NCI-H1092 (cell line): ENCODE data around the gene OR2V2.
"Not testable (repeated sequence)": the region's sequence is repeated elsewhere in the genome, so short reads cannot be mapped to it uniquely, and the experiment has no call there.

Source experiments
- DNase-seq: peaks from one replicate; lab custom pipeline; 2025; lab: John Stamatoyannopoulos, UW

OR2V2 gene

DNA sequence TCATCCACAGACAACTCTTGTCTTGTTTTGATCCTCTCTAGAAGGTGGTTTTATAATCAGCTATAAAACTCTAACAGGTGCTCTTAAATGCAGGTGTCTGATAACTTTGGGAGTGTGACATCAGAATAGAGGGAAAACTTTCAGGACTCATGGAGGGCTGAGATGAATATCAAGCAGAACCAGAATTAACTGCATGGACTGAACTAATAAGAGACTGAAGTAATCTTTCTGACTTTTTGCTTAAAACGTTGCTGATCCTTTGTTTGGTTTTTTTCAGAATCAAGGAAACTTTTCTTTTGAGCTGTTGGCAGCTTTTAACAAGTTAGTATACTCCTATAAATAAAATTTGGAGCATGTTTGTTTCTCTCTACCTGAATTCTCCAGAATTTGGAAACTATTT is 2.3 kb upstream of the OR2V2 start:
- no peak for DNase-seq

DNA sequence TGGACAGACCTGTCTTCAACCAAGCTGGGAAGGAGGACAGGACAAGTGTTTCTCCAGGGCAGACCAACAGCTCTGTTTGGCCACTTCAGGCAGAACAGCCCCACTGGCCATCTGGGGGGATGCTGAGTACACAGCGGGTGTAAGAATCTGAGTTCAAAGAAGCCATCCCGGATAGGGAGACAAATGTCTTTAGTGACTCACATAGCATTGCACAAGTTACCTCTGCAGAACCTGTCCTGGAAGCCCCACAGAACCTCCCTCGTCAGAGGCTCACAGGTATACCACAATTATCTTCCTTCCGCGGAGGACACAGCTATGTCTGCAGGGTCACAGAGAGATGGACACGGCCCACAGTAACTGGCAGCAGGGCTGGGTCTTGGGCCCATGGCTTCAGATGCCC is 2.0 kb downstream of the OR2V2 start:
- DNase-seq, result no peak

DNA sequence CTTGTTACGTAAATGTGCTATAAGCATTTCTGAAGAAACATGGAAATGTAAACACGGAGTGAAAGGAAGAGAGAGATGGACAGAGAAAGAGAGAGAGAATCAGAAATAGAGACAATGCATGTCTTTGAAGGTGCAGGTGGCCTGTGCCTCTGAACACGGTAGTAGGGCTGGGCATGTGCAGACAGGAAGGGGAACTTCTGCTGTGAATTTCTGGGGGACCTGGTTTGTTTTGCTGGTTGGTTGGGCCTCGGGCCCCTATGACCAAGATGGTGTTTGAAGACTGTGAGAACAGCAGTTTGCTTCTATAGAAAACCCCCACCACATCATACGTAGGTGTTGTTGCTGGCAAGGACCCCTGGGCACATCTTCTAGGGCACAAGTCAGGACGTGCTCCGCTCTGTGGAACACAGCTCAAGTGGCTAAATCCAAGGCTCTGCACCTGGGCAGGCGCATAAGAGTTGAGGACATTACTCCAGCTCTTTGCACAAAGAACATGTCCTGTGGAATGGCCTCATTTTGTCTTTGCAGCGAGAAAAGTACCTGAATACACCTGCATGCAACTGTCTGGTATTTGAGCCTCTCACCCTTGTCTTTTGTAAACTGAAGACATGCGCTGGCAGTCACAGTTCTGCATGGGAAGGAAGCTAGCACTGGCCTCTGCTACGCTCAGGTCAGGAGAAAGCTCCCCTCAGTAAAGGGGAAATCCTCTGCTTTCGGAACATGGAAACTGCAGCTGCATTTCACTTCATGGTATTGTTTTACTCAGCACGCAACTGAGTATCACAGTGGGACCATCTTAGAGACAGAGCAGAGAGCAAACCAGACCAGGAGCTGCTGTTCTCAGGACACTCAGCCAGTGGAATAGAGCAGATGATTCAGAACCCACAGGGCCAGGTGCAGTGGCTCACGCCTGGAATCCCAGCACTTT is 2.7 kb downstream of the OR2V2 start:
- DNase-seq, result no peak

DNA sequence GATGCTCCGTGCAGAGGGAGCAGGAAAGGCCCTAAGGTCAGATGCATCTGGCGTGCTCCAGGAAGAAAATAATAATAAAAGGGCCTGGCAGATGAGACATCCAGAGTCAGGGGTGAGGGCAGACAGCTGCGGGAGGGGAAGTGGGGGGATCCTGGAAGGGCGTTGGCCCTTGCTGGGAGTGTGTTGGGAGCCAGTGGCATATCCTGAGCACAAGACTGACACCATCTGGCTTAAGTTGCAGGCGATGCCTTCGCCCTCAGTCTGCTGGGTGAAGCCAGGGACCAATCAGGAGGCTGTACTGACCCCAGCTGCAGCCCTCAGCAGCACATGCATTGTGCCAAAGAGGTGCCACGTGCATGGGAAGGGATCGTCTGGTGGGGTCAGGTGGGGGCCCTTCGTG is 3.8 kb downstream of the OR2V2 start:
- no peak for DNase-seq

DNA sequence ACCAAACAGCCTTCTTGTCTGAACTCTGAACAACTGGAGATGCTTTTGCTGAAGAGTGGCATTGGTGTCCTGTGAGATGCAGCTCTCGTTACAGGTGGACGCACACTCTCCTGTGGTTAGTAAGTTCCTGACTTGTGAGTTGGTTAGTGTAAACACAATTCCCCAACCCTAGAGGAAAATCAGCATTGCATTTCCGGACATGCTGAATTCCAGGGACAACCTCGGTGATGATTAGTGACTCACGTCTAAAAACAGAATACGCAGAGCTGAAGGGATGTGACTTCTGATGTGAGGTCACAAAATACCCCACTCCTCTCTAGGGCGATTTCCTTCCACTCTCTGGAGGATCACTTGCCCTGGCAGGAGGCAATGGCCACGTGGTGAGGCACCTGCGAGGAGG is 5.0 kb downstream of the OR2V2 start:
- no peak for DNase-seq

DNA sequence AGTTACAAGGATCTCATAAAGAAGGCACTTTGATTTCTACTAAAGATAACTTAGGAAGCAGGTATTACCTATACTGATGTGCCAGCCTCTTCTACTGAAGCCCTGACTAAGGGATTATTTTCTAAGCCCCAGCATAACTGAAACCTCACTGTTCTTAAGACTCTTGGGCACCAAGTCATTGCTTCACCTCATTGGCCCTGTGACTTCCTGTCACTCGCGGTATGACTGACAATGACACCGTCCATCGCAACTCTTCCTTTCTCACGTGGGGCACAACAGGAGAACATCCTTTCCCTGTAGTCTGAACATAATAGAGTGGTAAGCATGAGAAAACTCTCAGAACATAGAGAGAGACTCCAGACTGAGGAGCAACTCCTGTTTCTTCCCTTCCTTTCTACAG is 6.4 kb downstream of the OR2V2 start:
- DNase-seq, result no peak

DNA sequence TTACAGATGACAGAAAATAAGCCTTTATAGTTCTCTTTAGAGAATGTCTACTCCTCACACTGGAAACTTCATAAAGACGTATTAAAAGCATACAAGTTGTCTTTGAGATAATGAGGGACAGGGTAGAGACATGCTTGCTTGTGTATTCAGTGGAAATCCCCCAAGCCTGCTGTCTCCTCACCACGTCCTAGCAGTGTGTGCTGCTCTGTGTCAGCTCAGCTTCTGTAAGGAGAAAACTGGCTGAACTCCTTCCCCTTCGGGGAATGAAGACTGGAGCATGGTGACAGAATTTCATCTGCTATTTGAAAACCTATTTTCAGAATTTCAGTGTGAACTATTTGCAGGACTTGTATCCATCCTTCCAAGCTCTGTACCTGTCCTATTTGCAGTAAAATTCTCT is 9.4 kb downstream of the OR2V2 start:
- no peak for DNase-seq

DNA sequence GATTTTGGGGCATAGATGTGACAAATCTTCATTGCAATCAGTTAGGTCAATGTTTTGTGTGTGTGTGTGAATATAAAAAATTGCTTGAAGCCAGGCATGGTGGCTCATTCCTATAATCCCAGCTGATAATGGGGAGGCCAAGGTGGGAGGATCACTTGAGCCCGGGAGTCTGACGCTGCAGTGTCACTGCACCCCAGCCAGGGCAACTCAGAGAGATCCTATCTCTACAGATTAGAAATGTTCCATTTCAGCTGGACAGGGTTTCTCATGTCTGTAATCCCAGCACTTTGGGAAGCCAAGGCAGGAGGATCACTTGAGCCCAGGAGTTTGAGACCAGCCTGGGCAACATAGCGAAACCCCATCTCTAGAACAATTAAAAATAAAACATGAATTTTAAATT is 11.5 kb downstream of the OR2V2 start:
- no peak for DNase-seq

DNA sequence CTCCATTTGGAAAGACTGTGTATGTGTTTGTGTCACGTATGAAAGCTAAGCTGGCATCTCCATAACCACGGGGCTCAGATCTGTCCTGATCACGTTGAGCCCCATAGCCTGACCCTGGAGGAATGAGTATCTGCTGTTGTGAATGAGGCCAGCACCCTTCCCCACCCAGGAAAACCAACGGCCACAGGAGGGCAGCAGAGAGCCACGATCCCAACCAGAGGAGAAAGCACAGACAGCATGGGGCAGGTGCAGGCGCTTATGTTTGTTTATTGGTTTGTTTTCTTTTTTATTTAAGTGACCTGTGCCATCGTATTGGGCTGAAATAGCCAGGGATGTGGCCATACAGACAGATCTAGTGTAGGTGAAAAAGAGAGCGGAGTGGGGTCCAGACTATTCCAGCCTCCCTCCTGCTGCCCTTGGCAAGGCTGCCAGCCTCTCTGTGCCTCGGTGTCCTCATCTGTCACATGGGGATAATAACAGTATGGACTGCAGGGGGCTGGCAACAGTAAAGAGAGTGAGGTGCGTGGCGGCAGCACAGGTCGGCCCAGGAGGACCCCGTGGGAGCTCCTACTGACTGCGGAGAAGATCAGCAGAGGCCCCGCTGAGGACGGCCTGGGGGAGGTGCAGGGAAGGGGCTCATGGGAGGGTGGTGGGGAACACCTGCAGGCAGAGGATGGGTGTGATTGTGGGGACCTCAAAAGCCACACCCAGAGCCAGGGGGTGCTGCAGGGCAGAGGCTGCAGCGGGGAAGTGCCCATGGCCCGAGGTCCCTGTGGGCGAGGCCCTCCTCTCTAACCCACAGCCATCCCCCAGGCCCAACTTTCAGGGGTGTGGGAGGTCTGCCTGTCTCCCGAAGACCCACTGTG is 12.1 kb downstream of the OR2V2 start:
- DNase-seq, result peak; percentile 46

DNA sequence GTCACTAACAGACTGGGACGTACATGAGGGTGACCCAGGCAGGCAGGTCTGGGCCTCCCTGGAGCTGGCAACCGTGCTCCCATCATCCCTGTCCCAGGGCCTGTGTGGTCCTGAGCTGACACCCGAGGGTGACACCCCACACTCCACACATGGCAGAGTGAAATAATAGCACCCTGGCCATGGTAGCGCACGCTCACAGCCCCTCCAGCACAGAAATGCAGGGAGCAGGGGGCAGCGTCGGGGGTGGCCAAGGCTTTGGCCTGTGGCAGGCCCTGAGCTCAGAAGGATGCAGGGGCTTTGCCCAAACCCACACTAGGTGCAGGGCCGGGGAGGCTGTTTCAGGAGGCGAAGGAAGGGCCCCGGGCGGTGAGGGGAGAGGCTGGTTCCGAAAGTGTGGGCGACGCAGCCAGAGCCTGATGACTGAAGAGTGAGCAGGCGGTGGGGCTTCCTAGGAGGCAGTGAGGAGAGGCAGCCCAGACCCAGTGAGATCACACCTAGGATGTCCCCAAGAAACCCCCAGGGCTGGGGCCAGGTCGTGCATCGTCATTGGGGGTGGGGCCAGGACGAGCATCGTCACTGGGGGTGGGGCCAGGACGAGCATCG is 12.9 kb downstream of the OR2V2 start:
- DNase-seq, result no peak

DNA sequence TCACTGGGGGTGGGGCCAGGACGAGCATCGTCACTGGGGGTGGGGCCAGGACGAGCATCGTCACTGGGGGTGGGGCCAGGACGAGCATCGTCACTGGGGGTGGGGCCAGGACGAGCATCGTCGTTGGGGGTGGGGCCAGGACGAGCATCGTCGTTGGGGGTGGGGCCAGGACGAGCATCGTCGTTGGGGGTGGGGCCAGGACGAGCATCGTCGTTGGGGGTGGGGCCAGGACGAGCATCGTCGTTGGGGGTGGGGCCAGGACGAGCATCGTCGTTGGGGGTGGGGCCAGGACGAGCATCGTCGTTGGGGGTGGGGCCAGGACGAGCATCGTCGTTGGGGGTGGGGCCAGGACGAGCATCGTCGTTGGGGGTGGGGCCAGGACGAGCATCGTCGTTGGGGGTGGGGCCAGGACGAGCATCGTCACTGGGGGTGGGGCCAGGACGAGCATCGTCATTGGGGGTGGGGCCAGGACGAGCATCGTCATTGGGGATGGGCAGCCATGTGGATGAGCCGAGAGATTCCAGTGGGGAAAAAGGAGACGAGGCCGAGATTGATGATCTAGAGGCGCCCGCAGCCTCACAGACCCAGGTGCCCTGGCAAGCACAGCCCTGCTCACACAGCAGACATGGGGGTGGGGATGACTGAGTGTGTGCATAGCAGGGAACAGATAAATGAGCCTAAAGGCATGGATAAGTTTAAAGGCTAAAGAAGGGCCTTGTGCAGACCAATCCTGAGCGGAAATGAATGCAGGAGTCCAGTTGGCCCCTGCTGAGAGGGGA is 13.6 kb downstream of the OR2V2 start:
- DNase-seq, result not testable (repeated sequence)

DNA sequence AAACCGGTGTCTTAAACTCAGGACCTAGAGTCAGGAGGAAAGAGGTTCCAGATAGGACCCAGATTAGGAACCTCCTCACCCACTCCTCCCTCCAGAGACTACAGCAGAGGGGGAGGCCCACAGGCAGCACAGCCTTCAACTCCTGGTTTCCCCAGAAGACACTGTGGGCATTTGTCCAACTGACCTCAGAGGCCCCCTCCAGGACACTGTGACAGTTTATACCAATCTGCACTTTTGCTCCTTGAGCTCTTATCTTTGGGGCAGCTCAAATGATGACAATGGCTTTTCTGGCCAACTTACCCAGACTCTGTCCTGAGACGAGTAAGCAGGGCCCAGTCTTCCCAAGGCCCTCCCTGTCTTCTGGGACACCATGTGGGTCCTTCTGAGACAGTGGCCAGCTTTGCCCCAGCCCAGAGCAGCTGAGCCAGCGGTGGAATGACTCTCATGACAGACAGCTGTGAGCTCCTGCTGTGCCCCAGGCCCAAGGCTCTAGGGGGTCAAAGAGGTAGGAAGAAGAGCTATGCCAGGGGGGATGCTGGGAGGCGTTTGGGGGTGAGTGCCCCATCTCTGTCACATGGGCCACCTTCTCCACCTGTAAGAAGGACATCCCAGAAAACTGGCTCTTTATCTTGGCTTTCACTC is 14.3 kb downstream of the OR2V2 start:
- DNase-seq, result no peak

DNA sequence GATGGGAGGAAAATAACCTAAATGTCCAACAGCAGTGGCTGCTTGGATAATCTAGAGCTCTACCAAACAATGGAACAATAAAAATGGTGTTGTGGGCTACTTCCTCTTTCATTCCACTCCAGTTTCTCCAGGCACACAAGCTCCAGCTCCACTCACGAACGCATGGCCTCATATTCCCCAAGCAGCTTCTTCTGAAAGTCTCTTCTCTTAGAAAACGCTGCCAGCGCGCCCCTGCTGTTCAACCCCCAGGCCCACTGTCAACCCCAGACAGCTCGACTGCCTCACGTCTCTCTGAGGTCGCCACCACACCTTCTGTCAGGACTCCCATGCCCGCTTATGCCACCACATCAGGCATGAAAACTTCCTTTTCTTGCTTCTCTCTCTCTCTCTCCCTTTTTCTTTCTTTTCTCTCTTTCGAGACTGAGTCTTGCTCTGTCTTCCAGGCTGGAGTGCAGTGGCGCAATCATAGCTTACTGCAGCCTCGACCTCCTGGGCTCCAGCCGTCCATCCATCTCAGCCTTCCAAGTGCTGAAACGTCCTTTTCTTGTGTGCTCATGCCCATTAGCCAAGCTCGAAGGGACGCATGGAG is 16.2 kb downstream of the OR2V2 start:
- DNase-seq, result no peak

DNA sequence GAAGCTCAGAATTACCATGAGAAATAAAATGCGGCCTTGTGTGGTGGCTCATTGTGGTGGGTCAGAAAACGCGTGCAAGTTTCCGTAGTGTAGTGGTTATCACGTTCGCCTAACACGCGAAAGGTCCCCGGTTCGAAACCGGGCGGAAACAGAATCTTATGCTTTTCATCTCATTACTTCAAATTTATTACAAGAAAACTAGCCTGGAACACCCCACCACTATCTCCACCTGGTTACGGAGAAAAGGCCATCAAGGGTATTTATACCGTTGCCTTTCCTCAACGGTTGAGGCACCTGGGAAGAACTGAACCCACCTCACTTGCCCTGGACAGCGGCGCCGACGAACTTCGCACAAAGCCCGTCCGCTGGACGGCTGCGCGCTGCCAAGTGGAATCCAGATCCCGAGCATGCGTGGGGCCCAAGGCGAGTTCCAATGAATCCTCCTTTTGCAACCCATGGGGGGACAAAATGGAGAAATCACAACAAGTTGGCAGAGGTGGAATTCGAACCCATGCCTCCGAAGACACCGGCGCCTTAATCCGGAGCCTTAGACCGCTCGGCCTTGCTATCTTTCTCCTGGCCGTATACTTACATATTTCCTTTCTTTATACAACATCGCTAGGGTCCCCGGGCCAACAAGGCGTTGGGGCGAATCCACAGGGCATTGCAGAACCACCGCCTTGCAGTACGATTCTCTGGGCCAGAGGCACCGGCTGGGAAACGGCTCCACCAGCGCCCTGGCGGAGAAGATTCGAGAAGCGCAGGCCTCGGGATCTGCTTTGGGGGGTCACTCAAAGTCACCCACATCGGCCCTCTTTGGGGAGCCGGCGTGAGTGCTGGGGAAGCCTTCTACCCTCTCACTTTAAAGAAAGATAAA is 16.9 kb downstream of the OR2V2 start:
- DNase-seq, result no peak

DNA sequence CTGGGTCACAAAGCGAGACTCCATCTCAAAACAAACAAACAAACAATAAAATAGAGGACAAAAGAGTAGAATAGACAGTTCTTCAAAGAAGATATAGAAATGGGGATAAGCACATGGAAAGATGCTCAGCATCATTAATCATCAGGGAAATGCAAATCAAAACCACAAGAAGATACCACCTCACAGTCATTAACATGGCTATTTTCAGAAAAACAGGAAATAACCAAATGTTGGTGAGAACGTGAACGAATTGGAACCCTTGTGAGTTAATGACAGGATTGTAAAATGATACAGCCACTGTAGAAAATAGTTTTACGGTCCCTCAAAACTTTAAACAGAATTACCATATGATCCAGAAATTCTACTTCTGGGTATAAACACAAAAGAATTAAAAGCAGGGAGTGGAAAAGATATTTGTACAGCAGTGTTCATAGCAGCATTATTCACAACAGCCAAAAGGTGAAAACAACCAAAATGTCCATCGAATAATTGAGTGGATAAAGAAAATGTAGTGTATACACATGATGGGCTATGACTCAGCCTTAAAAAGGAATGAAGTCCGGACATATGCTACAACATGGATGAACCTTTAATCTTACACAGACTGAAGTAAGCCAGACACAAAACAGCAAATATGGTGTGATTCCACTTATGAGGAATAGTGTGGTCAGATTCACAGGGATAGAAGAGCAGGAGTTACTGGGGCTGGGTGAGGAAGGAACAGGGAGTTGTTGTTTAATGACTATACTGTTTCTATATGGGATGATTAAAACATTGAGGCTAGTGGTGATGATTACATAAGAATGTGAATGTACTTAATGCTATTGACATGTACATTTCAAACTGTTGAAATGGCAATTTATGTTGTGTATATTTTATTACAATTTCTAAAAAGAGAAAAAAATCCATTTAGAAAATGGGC is 19.7 kb downstream of the OR2V2 start:
- DNase-seq, result no peak

DNA sequence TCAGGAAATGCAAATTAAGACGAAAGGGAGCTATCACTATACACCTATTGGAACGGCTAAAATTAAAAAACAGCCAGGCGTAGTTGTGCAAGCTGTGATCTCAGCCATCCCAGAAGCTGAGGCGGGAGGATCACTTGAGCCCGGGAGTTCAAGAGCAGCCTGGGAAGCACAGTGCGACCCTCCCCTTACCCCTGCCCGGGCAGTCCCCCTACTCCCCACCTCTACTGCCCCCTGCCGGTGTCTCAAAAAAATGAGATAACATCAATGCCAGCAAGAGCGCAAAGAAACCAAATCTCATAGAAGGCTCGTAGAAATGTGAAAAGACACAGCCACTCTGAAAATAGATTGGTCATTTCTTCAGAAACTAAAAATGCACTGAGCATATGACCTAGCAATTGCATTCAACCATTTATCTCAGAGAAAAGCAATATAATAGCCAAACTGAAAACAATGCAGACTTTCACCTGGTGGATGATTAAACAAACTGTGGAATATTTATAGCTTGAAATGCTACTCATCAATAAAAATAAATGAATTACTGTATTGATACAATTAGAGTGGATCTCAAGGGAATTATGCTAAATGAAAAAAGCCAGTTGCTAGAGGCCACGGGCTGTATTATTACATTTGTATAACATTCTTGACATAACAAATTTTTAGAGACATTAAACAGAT is 20.6 kb downstream of the OR2V2 start:
- DNase-seq, result no peak

DNA sequence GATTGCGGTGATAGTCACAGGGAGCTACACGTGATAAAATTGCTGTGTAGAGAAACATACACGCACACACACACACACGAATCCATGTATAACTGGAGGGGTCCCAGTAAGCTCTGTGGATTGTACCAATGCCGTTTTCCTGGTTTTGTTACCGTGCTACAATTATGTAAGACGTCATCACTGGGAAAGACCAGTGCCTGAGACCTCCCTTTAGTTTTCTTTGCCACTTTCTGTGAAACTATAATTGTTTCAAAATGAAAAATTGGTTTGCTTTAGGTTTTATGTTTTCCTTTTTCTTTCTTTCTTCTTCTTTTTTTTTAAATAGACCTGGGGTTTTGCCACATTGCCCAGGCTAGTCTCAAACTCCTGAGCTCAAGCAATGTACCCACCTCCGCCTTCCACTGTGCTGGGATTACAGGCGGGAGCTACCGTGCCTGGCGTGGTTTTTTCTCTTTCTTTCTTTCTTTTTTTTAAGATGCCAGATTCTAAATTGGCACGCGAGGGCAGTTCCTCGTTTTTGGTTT is 21.3 kb downstream of the OR2V2 start:
- no peak for DNase-seq
